Fibroblast of the conjunctiva (primary cell): ENCODE data around the gene PPP1R37.

Experiments
- DNase-seq: peaks from one replicate; pipeline ENCODE4 v3.0.0-alpha.2; 2010; ENCODE audit warnings: low read depth

PPP1R37 gene

DNA sequence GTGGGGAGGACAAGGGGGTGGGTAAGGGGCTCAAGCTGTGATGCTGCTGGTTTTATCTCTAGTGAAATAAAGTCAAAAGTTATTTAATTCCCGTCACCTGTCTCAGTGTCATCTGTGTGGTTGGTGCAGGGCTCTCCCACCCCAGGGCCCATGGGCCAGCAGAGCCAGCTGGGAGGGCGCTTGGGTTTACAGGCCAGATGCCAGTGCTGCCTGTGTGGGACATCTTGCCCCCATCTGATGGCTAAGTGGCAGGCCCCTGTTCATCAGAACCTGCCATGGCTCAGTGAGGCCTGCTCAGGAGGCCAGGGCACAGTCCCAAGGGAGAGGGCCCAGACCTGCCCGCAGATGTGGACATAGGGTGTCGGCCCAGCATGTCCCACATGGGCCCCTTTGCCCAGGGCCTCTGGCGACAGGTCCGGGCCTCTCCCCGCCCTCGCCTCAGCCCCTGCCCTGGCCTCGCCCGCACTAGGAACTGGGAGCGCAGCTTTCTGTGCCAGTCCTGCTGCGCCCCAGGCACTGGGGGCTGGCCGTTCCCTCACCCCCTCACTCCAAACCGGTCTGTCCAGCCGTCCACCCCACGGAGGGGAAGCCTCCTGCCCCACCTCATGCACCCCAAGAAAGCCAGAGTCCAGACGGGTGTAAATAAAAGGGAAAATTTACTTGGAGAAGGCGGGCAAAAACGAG is 22.0 kb upstream of the PPP1R37 start:
- DNase-seq = no peak

DNA sequence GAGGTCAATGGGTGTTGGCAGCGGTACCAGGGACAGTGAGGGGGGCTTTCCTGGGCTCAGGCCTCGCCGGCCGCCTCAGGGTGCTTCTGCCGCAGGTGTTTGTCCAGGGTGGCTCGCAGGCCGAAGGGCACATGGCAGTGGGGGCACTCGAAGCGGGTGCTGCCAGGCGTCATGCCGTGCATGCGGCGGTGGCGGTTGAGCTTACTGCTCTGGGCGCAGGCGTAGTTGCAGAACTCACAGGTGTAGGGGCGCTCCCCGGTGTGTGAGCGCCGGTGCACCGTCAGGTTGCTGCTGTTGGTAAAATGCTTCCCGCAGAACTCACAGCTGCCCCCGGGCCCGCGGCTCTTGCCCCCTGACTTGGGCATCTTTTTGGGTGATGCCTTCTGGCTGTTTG is 21.4 kb upstream of the PPP1R37 start:
- no peak for DNase-seq

DNA sequence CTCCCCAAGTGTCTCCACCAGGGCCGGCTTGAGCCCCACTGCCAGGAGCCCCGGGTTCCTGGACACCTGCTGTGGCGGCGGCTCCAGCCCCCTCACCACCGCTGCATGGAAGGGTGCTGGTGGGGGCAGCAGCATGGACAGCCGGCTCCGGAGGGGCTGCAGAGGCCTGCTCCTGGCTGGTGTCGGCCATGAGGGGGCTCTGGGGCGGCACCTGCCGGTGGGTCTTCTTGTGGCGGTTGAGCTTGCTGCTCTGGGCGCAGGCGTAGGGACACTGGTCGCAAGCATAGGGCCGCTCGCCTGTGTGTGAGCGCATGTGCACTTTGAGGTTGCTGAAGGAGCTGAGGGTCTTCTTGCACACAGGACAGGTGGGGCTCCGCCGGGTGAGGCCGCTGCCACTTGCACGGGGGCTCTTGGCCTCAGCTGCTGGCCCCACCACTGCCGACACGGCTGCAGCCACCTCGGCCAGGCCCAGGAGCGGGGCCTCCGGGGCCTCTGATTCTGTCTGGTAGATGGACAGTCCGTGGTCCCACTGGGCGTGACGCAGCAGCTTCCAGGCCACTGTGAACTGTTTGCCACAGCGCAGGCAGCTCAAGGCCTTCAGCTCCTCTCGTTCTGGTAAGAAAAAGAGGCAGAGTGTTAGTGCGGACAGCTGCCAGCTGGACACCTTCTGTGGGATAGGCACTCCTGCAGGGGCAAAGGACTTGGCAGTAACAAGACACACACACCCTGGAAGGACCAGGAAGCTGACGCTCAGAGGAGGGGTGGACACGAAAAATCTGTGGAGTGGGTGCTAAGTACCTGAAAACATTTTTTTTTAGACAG is 20.8 kb upstream of the PPP1R37 start:
- no peak for DNase-seq

DNA sequence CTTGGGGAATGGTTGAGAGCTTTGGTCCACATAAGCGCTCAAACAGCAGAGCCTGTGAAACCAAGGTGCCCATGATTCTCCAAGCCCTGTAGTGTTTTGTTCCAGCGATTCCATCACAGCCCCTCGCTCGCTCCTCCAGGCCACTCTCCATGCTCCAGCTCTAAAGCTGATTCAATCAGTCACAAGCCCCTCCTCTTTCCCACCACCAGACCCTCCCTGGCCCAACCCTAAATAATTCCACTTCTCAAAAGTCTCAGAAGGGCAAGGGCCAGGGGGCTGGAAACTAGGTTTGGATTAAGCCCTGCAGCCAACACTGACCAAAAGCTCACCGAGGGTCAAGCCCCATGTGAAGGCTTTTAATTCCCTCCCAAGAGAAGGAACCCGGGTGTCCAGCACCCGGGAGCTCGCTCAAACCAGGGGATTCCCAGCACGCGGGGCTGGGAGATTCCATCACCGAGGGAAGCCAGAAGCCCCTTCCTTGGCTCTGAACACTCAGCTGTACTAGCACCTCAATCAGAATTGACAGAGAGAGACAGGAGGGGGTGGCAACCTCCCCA is 18.2 kb upstream of the PPP1R37 start:
- no peak for DNase-seq

DNA sequence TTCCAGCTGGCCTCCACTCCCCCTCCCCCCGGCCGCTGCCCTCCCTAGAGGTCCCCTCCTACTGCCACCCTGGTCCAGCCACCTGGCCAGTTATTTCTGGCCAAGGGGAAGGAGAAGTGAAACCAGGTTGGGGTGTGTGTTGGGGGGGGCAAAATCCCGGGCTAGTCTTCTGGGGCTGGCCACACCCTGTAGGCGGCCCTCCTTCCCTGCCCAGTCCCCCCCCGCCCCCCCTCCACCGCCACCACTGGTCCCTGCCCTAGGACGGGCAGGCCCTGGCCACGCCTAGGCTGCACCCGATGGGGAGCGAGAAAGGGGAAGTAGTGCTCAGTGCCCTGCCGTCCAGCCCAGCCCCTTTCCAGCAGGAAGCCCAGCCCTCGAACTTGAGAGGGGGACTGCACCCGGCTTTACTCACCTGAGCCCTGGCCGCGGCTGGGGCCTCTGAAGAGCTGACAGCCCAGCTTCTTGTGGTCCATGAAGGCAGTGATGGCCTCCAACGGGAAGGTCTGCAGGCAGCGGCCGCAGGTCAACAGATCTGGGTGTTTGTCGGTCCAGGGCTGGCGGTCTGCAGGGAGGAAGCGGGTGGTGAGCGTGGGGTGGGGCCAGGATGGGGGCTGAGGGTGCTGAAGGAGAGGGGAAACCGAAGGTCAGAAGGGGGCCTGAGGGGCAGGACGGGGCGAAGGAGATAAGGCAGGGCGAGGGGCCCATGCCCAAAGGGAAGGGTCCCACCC is 17.5 kb upstream of the PPP1R37 start:
- peak; percentile 20 for DNase-seq

DNA sequence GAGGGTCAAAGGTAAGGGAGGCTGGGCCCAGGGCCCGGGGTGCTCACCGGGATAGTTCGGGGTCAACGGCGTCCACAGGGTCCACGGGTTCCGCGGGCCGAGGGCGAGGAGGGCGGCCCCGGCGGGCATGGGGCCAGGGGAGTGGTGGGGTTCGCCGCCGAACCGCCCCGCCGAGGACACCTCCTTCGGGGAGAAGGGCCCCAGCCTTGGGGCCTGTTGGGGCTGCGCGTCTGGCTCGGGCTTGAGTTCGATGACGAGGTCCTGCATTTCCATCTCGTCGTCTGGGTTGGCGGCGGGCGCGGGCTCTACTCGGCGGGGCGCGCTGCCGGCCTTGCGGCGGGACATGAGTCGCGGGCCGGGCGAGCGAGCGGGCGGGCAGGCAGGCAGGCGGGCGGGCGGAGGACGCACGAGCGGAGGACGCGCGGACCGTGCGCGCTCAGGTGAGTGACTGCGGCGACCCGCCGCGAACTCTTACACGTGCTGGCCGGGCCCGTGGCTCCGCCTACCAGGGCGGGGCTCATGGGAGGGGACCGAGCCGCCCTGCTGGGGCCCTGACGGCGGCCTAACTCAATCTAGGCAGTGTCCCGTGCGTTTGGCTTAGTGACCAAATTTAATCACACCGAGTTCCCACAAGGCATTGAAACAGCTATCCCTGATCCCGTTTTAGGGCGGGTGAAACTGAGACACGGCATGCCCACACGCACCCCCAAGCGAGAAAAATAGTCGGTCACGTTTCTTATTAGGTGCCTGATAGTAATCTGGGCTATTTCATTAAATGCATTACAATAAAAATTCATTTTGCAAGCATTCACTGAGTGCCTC is 16.7 kb upstream of the PPP1R37 start, which contains the start of gene ZNF296:
TSS of gene ZNF296 (minus strand) at position 450 of the 822 bp plus-strand sequence. CDS start at position 345, 105 bp downstream.
- DNase-seq = peak; percentile 10

DNA sequence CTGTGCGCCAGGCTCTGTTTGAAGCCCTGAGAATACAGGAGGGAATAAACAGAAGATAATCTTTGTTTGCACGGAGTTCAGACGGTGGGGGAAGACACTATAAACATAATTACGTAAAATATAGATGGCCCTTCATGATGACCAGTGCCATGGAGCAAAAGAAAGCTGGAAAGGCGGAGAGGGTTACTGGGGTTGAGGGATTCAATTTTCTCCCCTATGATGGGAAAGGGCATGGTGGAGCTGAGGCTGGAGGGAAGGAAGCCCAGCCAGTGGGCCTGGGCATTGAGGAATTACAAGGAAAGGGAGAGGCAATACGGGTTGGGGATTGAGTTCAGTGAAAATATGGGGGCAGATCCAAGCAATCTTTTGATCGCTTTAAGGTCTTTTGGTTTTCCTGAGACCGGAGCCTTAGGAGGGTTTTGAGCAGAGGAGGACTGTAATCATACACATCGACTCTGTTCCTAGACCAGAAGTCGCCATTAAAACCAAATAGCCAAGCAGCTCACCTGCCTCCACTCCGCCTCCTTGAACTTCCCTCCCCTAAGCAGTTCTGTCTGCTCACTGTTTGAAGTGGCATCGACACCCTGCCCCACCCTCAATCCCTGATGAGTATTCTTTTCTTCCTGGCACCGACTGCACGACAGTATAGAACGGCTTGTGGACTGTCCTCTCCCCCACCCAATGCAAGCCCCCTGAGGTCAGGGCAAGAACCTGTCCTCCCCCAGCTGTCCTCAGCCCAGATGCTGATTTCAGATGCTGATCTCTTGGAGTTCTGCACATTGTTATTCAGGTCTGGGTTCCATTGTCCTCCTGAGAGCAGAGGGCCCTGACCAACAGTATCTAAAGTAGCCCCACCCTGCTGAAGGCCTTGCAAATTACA is 15.9 kb upstream of the PPP1R37 start:
- DNase-seq = no peak

DNA sequence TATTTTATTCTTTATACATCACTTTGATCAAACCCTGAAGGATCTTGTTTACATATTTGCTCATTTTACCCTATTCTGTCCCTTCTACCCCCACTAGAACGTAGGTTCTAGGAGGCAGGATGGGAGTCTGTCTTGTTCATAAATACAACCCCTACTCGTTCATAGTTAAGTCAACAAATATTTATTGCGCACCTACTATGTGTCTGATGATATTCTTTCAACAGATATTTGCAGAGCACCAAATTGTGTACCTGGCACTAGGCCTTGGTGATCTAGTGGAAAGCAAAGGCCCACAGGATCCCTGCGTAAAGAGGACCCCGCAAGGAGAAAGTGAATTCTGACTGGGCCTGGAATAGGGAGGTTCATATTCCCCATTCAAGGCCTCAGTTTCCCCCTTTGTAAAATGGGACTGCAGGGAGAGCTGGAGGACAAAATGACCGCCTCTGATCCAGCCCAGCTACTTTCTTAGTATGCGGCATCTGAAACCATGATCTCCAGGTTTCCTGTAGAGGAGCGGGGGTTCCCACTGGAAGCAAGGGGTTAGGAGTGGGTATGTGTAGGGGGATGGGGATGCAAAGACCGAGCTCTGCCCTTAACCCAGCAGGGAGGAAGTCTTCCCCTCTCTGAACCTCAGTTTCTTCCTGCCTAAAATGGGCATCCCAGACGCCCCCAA is 14.5 kb upstream of the PPP1R37 start:
- DNase-seq = no peak

DNA sequence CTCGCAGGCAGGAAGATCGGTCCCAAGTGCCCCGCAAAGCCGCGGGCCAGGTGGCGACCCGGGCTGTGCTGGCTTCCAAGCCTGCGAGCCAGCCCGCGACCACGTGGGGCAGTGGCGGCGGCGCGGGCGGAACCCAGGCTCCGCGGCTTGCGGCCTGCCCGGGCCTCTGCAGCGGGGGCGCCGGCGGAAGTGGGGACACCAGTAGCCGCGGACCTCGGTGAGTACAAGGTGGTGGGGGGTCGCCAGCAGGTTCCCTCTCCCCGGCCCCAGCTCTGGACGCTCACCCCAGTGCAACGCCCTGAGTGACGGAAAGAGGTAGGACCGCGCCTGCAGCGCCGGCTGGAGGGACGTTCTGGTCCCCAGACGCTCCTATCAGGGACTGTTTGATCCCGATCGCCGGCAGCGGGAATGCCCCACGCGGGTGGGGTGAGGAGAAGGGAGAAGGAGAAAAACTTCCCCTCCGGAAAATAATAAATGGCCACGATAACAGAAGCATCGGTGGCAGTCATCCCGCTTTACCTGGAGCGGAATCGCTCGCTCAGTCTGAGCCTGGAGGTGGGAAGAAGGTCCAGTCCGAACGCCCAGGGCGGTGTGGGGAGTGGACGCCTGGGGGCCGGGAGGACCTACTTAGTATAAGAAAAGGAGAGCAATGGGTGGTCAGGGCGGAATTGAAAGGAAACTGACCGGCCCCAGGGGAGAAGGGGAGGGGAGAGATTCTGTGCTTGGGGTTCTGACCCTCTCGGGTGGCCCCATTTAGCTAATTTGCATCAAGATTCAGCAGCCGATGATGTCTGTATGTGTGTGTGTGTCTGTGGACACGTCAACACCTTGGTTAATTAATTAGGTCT is 13.7 kb upstream of the PPP1R37 start, which contains the start of gene GEMIN7:
TSS of gene GEMIN7 (plus strand) at position 198 of the 848 bp plus-strand sequence. CDS start 10,855 bp downstream, outside the sequence.
- peak; percentile 18 for DNase-seq

DNA sequence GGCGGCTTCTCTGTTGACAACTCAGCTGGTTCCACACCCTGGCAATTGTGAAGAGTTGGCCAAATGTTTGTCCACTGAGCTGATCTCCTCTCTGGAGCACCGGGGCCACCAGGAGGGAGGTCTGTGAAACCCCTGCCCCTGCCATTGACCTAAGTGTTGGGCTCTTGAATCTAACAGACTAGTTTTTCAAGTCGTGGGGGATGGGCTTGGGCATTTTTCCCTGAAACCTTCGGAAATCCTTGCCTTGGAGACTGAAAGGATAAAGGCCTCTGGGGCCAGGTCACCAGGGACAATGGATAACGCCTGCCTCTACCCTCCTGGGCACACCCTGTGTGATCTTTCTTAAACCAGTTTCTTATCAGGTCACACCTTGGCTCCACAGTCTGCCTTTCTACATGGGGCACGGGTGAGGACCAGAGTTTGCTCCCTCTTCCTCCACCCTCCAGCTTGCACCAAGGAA is 13.0 kb upstream of the PPP1R37 start:
- no peak for DNase-seq

DNA sequence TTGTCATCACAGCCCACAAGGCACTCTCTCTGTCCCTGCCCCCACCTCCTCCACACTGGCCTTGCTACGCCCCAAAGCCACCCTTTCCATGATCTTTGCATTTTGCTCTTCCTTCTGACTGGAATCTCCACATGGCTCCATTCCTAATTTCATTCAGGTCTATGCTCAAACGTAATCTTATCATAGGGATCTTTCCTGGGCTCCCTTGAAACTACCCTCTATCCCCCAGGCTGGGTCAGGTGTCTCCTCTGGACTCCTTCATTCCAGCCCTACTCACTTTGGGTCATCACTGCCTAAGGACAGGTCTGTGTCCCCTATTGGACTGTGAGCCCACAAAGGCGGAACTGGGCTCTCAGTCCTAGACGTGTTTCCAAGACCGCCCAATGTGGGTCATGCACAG is 10.8 kb upstream of the PPP1R37 start:
- no peak for DNase-seq

DNA sequence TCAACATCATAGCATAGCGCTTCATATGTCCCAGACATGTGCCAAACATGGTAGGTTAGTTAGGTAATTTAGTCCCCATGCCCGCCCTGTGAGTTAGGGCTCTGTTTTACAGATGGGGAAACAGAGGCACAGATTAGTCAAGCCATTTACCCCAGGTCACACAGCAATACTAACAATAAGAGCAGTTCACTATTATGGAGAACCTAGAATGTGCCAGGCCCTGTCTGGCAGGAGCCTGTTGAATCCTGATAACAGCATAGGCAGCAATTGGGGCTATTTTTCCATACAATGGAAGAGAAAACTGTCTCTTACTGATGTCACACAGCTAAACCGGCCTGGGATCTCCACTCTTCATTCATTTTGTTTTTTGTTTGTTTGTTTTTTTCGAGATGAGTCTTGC is 6.5 kb upstream of the PPP1R37 start:
- DNase-seq = no peak

DNA sequence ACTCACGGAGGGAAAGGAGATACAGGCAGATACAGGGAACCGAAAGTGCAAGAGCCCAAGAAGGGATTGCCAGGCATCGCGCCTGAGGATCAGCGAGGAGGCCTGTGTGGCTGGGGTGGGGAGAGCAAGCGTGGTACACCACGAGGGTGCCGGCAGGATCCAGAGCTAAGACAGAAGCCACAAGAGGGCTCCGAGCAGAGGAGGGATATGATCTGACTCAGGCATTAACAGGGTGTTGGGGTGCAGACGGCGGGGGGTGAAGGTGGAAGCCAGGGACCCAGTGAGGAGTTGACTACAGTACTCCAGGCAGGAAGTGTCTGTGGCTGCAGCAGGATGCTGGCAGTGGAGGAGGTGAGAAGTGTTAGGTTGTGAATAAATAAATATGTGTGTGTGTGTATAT is 5.4 kb upstream of the PPP1R37 start:
- no peak for DNase-seq

DNA sequence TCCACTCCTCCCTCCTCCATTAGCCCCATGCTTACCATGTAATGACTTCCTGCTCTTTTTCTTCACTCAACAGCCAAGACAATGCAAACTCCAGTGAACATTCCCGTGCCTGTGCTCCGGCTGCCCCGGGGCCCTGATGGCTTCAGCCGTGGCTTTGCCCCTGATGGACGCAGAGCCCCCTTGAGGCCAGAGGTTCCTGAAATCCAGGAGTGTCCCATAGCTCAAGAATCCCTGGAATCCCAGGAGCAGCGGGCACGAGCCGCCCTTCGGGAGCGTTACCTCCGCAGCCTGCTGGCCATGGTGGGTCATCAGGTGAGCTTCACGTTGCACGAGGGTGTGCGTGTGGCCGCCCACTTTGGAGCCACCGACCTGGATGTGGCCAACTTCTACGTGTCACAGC is 2.9 kb upstream of the PPP1R37 start:
- no peak for DNase-seq

DNA sequence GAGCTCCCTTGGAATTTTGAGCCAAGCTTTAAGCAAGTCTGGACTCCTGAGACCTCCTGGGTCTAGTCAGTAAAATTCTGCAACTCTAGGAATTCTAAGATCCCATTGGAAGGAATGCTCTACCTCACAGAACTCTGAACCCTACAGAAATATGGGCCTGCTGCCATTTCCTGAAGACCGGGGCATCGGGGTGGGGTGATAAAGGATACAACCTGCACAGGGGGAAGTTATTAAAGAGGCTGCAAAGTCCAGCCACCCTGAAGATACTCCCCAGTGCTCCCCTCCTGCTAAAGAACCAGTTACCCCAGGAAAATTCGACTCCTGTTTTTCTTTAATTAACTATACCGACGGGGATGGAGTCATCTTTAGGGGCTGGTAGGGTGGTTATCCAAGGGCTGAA is 2.4 kb upstream of the PPP1R37 start:
- DNase-seq = no peak

DNA sequence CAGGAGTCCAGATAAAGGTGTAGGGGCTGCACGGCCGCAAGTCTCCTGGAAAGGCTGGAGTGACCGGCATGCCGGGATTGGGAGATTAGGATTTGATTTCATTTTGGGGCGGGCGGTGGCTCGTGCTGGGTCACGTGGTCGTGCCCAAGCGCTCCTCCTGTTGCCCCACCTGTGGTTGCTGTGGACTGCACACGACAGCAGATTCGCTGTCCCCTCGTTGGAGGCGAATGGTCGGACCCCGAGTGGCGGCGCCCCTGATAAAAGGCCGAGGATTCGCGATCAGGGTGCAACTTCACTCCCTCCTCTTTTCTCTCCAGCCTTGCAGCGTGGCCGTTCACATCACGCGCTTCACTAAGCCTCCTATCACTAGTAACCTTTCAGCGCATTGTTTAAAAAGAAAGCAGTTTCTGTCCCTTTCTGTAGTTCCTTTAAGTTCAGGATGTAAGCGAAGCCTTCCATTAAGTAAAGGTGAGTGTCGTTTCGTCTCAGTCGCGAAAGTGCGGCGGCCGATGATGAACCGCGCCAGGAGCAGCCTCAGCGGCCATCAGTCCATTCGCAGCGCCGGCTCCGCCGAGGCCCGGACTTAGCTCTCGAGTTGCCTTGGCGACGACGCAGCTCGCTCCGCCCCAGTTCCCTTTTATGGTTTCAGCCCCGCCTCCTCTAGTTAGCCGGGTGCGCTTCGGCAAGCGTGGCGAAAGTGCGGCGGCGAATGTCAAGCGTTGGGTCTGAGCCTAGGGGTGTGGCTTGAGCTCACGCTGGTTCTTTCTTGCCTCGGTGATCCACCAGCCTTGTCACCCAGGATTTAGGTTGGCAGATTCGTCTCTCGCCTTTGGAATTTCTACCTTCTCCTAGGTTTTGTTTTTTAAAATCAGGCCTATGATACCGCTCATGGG is 1.7 kb upstream of the PPP1R37 start:
- DNase-seq = peak; percentile 97

DNA sequence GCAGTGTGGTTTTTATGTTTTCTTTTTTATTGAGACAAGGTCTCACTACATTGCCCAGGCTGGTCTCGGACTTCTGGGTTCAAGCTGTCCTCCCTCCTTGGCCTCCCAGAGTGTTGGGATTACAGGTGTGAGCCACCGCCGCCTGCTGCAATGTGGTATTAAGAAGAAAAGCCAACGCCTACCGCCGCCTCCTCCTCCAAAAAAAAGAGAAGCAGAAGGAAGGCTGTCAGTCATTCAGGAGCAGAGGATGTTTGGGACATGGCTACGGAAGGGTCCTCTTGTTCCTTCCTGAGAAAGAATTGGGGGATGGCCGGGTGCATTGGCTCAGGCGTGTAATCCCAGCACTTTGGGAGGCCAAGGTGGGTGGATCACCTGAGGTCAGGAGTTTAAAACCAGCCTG is 1.2 kb downstream of the PPP1R37 start:
- no peak for DNase-seq

DNA sequence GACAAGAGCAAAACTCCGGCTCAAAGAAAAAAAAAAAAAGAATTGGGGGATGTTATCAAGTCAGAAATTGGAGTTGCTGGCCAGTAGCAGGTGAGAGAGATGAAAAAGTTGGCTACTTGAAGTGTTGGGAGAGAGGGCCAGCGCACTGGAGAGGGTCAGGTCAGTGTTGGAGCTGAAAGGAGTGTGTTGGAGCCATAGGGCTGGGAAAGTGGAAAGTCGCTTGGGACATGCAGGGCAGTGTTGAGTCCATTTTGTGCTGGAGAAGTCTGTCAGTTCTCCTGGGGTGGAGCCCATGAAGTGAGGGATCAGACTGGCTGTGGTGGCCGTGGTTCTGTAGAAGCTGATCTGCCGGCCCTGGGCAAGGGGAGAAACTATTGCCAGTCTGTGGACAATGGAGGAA is 1.7 kb downstream of the PPP1R37 start:
- no peak for DNase-seq
